ENCODE data around the gene ASXL3. TPM values are rescaled to one million over a fixed set of nuclear protein-coding genes. Genes with fewer than 3 reads are reported as not detected.

The ASXL3 gene
- total RNA-seq, result 0.33 and 0.76 TPM in 2 replicates

DNA sequence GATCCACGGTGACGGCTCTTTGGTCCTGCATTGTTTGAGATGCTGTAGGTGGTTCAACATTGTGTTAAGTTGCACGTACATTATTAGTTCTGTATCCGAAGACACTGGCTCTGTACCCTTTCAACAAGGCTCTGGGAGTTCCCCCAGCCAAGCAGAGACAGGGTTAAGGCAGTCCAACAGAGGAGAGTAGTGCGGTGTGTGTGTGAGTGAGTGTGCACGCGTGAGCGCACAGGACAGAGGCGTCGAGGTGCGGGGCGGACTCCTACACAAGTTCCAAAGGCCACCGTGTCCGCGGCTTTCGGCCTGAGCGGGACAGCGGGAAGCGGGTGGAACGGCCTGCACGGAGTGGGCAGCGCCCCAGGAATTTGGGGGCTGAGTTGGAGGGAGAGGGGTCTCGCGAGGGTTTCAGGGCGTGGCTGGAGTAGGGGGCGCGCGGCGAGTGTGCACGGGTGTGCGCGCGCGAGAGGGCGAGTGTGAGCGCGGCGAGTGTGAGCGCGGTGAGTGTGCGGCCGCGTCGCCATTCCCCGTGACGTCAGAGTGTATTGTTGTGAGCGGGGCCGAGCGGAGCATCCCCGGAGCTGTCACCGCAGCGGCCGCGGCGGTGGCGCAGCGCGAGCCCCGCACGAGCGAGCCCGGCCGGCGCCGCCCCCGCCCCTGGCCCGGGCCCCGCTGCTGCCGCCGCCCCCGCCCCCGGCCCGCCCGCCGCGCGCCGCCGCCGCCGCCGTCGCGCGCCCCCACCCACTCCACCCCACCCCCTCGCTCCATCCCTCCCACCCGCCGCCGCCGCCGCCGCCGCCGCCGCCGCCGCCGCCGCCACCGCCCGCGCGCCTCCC is at the start of gene ASXL3:
TSS of gene ASXL3 (plus strand) at position 535 of the 833 bp plus-strand sequence. CDS start 413 bp downstream, outside the sequence.

Other genes starting within 250 kb of the ASXL3 start
- gene CCDC178, start 137.5 kb upstream of the ASXL3 start, total RNA-seq, result 0.13 TPM in 1 of 2 replicates, not detected in the other

Data from mesangial cell (primary cell).